IMR-90 (cell line): ENCODE measurements around the gene NR5A2. TPM values are rescaled to one million over a fixed set of nuclear protein-coding genes. Genes with fewer than 3 reads are reported as not detected.

Experiments used
- ATAC-seq: fragments of 200-7000 bp; cut with Tn5 transposase; 2 replicates; pipeline ENCODE4 v1.9.1; 2020; ENCODE audit warnings: low read depth, mild to moderate bottlenecking, moderate library complexity
- BruUV-seq: library from RNA; stranded (reverse); fragments of 400-500 nt; replicated peaks from 2 replicates; lab custom pipeline; 2021; lab: Mats Ljungman, UMichigan
- CTCF ChIA-PET: fragments of 300-600 bp; formaldehyde crosslinking; extraction: SDS; loops from one replicate; lab custom pipeline; 2021; ENCODE audit warnings: antibody characterized with exemption; lab: Yijun Ruan, JAX
- POLR2A ChIA-PET: fragments of 300-600 bp; sonication (Branson Sonifier 250); formaldehyde crosslinking; loops from one replicate; lab custom pipeline; 2022; ENCODE audit warnings: antibody characterized with exemption; ENCODE audit not compliant: unreplicated experiment; lab: Charles Lee
- DNase-seq: peaks from one replicate; pipeline ENCODE4 v3.0.0; 2013
- H2AFZ ChIP-seq: replicated peaks from 2 replicates; pipeline ENCODE3; 2013; ENCODE audit warnings: low read length, mild to moderate bottlenecking; ENCODE audit not compliant: poor library complexity
- H2AK5ac ChIP-seq: 2 replicates; pipeline ENCODE4 v1.6.1; 2013; ENCODE audit warnings: low read depth, low read length, inconsistent platforms
- H2AK9ac ChIP-seq: replicated peaks from 2 replicates; pipeline ENCODE3; 2013; ENCODE audit warnings: mild to moderate bottlenecking, low read depth, low read length, moderate library complexity; ENCODE audit not compliant: poor library complexity
- H2BK120ac ChIP-seq: 2 replicates; pipeline ENCODE4 v1.6.1; 2013; ENCODE audit warnings: low read depth, low read length, inconsistent platforms
- H2BK15ac ChIP-seq: 3 replicates; pipeline ENCODE4 v1.6.1; 2013; ENCODE audit warnings: low read depth, low read length, inconsistent platforms
- H2BK20ac ChIP-seq: 2 replicates; pipeline ENCODE4 v1.6.1; 2013; ENCODE audit warnings: low read depth, mild to moderate bottlenecking, inconsistent platforms, low read length, moderate library complexity
- H2BK5ac ChIP-seq: 2 replicates; pipeline ENCODE4 v1.6.1; 2013; ENCODE audit warnings: mild to moderate bottlenecking, low read depth, low read length, inconsistent platforms; ENCODE audit not compliant: poor library complexity, severe bottlenecking
- H3K14ac ChIP-seq: replicated peaks from 2 replicates; pipeline ENCODE4 v1.6.1; 2013; ENCODE audit warnings: low read depth, low read length, inconsistent platforms
- H3K18ac ChIP-seq: 2 replicates; pipeline ENCODE4 v1.6.1; 2013; ENCODE audit warnings: low read depth, low read length, control low read depth
- H3K23ac ChIP-seq: 2 replicates; pipeline ENCODE4 v1.6.1; 2013; ENCODE audit warnings: low read depth, low read length, inconsistent platforms
- H3K27ac ChIP-seq: 2 replicates; pipeline ENCODE4 v1.5.1; 2013; ENCODE audit warnings: mild to moderate bottlenecking, control low read depth, low read length; ENCODE audit not compliant: insufficient read depth
- H3K27me3 ChIP-seq: 2 replicates; pipeline ENCODE4 v1.6.1; 2013; ENCODE audit warnings: low read length; ENCODE audit not compliant: control insufficient read depth, insufficient read depth
- H3K36me3 ChIP-seq: 2 replicates; pipeline ENCODE4 v1.6.1; 2013; ENCODE audit warnings: low read length, mixed read lengths; ENCODE audit not compliant: control insufficient read depth, insufficient read depth
- H3K4ac ChIP-seq: 2 replicates; pipeline ENCODE4 v1.6.1; 2013; ENCODE audit warnings: low read depth, low read length, inconsistent platforms
- H3K4me1 ChIP-seq: 2 replicates; pipeline ENCODE4 v1.6.1; 2013; ENCODE audit warnings: low read length, mixed read lengths; ENCODE audit not compliant: control insufficient read depth, insufficient read depth
- H3K4me2 ChIP-seq: 2 replicates; pipeline ENCODE4 v1.6.1; 2013; ENCODE audit warnings: low read depth, mild to moderate bottlenecking, control low read depth, low read length, moderate library complexity
- H3K4me3 ChIP-seq: 2 replicates; pipeline ENCODE4 v1.5.1; 2013; ENCODE audit warnings: low read depth, mild to moderate bottlenecking, control low read depth, low read length, moderate library complexity; ENCODE audit not compliant: insufficient read depth
- H3K56ac ChIP-seq: 2 replicates; pipeline ENCODE4 v1.6.1; 2013; ENCODE audit warnings: low read length, inconsistent platforms; ENCODE audit not compliant: insufficient read depth; ENCODE audit errors: extremely low read depth
- H3K79me1 ChIP-seq, 2 experiments: 2 replicates each; pipeline ENCODE4 v1.6.1; 2013; ENCODE audit warnings: low read length in 2 of 2, inconsistent platforms in 1 of 2, low read depth in 1 of 2
- H3K9ac ChIP-seq: 2 replicates; pipeline ENCODE4 v1.6.1; 2013; ENCODE audit warnings: low read depth, low read length, control low read depth
- H3K9me1 ChIP-seq: 2 replicates; pipeline ENCODE4 v1.6.1; 2013; ENCODE audit warnings: low read length, inconsistent platforms; ENCODE audit not compliant: insufficient read depth
- H3K9me3 ChIP-seq: 2 replicates; pipeline ENCODE4 v1.6.1; 2013; ENCODE audit warnings: low read length; ENCODE audit not compliant: control insufficient read depth, insufficient read depth
- H4K20me1 ChIP-seq: 2 replicates; pipeline ENCODE4 v1.6.1; 2013; ENCODE audit warnings: low read length, inconsistent platforms; ENCODE audit not compliant: insufficient read depth
- H4K5ac ChIP-seq: 2 replicates; pipeline ENCODE4 v1.6.1; 2013; ENCODE audit warnings: mild to moderate bottlenecking, low read depth, low read length, control low read depth
- H4K8ac ChIP-seq, 2 experiments: 2 replicates each; pipeline ENCODE4 v1.6.1; 2013; ENCODE audit warnings: low read depth in 2 of 2, low read length in 2 of 2, control low read depth in 1 of 2, inconsistent platforms in 1 of 2
- H4K91ac ChIP-seq: 2 replicates; pipeline ENCODE4 v1.6.1; 2013; ENCODE audit warnings: low read depth, low read length, inconsistent platforms; ENCODE audit not compliant: insufficient read depth
- BHLHE40 ChIP-seq: fragments of 150-350 bp; IDR thresholded peaks from 2 replicates; pipeline ENCODE4 v1.6.1; 2016; ENCODE audit warnings: mild to moderate bottlenecking, low read depth, low read length
- FOS ChIP-seq: fragments of 150-350 bp; IDR thresholded peaks from 2 replicates; pipeline ENCODE4 v1.6.1; 2016; ENCODE audit warnings: low read depth, low read length
- WGBS, 2 experiments: methylation state at CpG; one replicate each; pipeline versions ENCODE4 v1.1.5 to v1.1.7; 2013; ENCODE audit warnings: missing lambda C conversion rate in 2 of 2; ENCODE audit not compliant: insufficient read length in 1 of 2; ENCODE audit errors: extremely low coverage in 2 of 2; 5-methylcytosine and 5-hydroxymethylcytosine counted together
- dilution Hi-C: fragments of 300-500 bp; cut with HindIII; formaldehyde crosslinking; loops from one replicate; pipeline ENCODE4 v1.14.3; 2018; ENCODE audit warnings: low sequenced_read_pairs; ENCODE audit not compliant: unreplicated experiment
- in situ Hi-C: fragments of 300-500 bp; cut with MboI; formaldehyde crosslinking; loops from 3 replicates; pipeline ENCODE4 v1.14.3; 2019; ENCODE audit warnings: low sequenced_read_pairs, inconsistent platforms, mixed read lengths
- intact Hi-C: fragments of 100-400 bp; cut with micrococcal nuclease; formaldehyde crosslinking; loops from 2 replicates; pipeline ENCODE4 v1.10.0; 2022
- polyA plus RNA-seq, 3 experiments: library from polyadenylated mRNA; depleted of rRNA; stranded (reverse); fragments of >200 nt; gene quantifications; 2 replicates each; pipeline ENCODE4 v1.2.3, GENCODE V29; 2012; ENCODE audit warnings: low replicate concordance in 1 of 3
- total RNA-seq: library from RNA; depleted of rRNA; stranded (reverse); fragments of >200 nt; gene quantifications from 2 replicates; pipeline ENCODE4 v1.2.3, GENCODE V29; 2012

NR5A2 gene
- total and polyA plus RNA-seq, 2 of the 4 experiments (the other 2 are of a cell fraction), result 0.03 to 0.18 TPM

DNA sequence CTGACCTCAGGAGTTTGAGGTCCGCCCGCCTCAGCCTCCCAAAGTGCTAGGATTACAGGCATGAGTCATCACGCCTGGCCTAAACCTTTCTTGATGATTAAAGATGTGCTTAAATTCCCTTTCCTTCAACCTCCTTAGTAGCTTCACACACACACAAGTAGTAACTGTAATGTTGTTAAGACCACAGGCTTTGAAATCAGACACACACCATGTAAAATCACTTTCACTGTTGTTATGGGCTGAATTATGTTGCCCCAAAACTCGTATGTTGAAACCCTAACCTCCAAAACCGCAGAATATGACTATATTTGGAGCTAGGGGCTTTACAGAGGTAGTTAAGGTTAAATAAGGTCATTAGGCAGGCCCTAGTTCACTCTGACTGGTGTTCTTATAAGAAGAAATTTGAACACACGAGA lies 180.2 kb downstream of the NR5A2 start:
- peak; percentile 15 for ATAC-seq
- no peak overlapping the region for H2AK9ac ChIP-seq
- H3K4me3 ChIP-seq, result no peak overlapping the region
- peak overlapping the region; percentile 43 for H2BK15ac ChIP-seq
- 0 out of 2 replicates have a peak overlapping the region, but pooled peaks have one; percentile 40 for H2AK5ac ChIP-seq
- H2BK5ac ChIP-seq, result peak overlapping the region; percentile 55
- no peak overlapping the region for H2AFZ ChIP-seq
- no CpG with 5 or more reads among the region's 6 CpGs for WGBS, 2 experiments
- peak overlapping the region; percentile 21; the same call in 1 of the 2 replicates for H2BK120ac ChIP-seq
- no peaks in the 10 kb centered on the region for H3K36me3 ChIP-seq
- H3K23ac ChIP-seq, result 0 out of 2 replicates have a peak overlapping the region, but pooled peaks have one; percentile 48
- H3K27ac ChIP-seq, result no peak overlapping the region
- peaks cover 9% of the 10 kb centered on the region; the same call in 1 of the 2 replicates for H3K4me1 ChIP-seq
- no peak overlapping the region for H3K56ac ChIP-seq
- no peak overlapping the region; the same call in 1 of the 2 replicates for H4K5ac ChIP-seq
- no peaks in the 10 kb centered on the region for H4K20me1 ChIP-seq
- intact Hi-C loops (no loop called here), in situ Hi-C loops (no loop called here), dilution Hi-C loops (no loop called here)
- H3K4me2 ChIP-seq, result no peak overlapping the region
- BruUV-seq, result no TSS peak
- no peaks in the 10 kb centered on the region for H3K79me1 ChIP-seq
- H3K9ac ChIP-seq, result no peak overlapping the region
- DNase-seq, result peak; percentile 76
- peak overlapping the region; percentile 8; the same call in 1 of the 2 replicates for H3K18ac ChIP-seq
- peak overlapping the region; percentile 51; the same call in 1 of the 2 replicates for H3K14ac ChIP-seq
- H4K8ac ChIP-seq, result peak overlapping the region; percentile 28 to 53; a peak in 3 of 4 replicates
- H4K91ac ChIP-seq, result 0 out of 2 replicates have a peak overlapping the region, but pooled peaks have one; percentile 24
- peak overlapping the region; percentile 15; the same call in 1 of the 2 replicates for H3K4ac ChIP-seq
- ChIA-PET POLR2A (no interaction called here), CTCF (no interaction called here)
- no peaks in the 10 kb centered on the region for H3K27me3 ChIP-seq
- TF ChIP-seq FOS, result peak; percentile 46; the same call in 1 of the 2 replicates
- TF ChIP-seq BHLHE40, result no peak
- peak overlapping the region; percentile 10; the same call in 1 of the 2 replicates for H2BK20ac ChIP-seq
- H3K9me3 ChIP-seq, result no peaks in the 10 kb centered on the region
- peaks cover 3% of the 10 kb centered on the region; the same call in 1 of the 2 replicates for H3K9me1 ChIP-seq
